ENCODE data around the gene ALK. TPM values are rescaled to one million over a fixed set of nuclear protein-coding genes. Genes with fewer than 3 reads are reported as not detected.

Gene ALK
- polyA plus RNA-seq, 2 of the 4 experiments (the other 2 are of a cell fraction) = not detected

- ATAC-seq (no peak), FAIRE-seq (no peak), DNase-seq (ENCODE audit: low read depth in 1 of 2, low spot score in 1 of 2) (no peak)
- POLR2A ChIA-PET = no interaction called here
- CTCF ChIA-PET = interaction anchor here (1.0 to 1.3 kb wide), 2 partner anchors 9 to 53 kb away, joined by 3 read pairs; no protein-coding TSS in a partner anchor
- Histone ChIP-seq H3K9me3 (no peaks in the 10 kb centered on the region), H3K27ac (no peak overlapping the region), H3K4me3 (no peak overlapping the region), H3K4me1 (no peaks in the 10 kb centered on the region), H3K4me2 (no peak overlapping the region)
- 54% methylated on average over 6 of the region's 6 CpGs for WGBS (ENCODE audit: missing lambda C conversion rate)
- no peak for TF ChIP-seq BHLHE40 (IDR thresholded peaks at IDR 0.05; ENCODE audit: low read depth, low read length)
- no peak for TF ChIP-seq GATA3 (IDR thresholded peaks at IDR 0.05; ENCODE audit: borderline replicate concordance)
- no peak for TF ChIP-seq CTCF (IDR thresholded peaks at IDR 0.05)
- no peak for TF ChIP-seq ZSCAN20 (CRISPR knock-in tag; IDR thresholded peaks at IDR 0.05)
- TF ChIP-seq CHD4 (IDR thresholded peaks at IDR 0.05; ENCODE audit: borderline replicate concordance) = no peak
- TF ChIP-seq CEBPB (IDR thresholded peaks at IDR 0.05) = no peak
- no peak for TF ChIP-seq REST (IDR thresholded peaks at IDR 0.05)
- no peak for TF ChIP-seq RFX5 (IDR thresholded peaks at IDR 0.05)
- no peak for TF ChIP-seq FOXS1 (CRISPR knock-in tag; IDR thresholded peaks at IDR 0.05)
- no peak for TF ChIP-seq NR3C1 (IDR thresholded peaks at IDR 0.05)
- TF ChIP-seq CBX8 (IDR thresholded peaks at IDR 0.05) = no peak
- TF ChIP-seq CHD2 (IDR thresholded peaks at IDR 0.05; ENCODE audit: low read length, partially characterized antibody) = no peak
- no peak for TF ChIP-seq POLR2A (IDR thresholded peaks at IDR 0.05; ENCODE audit: low read length)
Measured at GRCh38 chr2:29361231-29361630, 560.2 kb downstream of the ALK start.

- FAIRE-seq (no peak), ATAC-seq (no peak), DNase-seq (ENCODE audit: low read depth in 1 of 2, low spot score in 1 of 2) (no peak)
- H3K27ac ChIP-seq = no peak overlapping the region
- no peak overlapping the region for H3K4me2 ChIP-seq
- no peaks in the 10 kb centered on the region for H3K9me3 ChIP-seq
- TF ChIP-seq EHMT2 (IDR thresholded peaks at IDR 0.05; ENCODE audit: low read depth) (no peak), GATA3 (IDR thresholded peaks at IDR 0.05; ENCODE audit: borderline replicate concordance) (no peak), KDM1A (IDR thresholded peaks at IDR 0.05; ENCODE audit: low read depth) (no peak), ZSCAN20 (CRISPR knock-in tag; IDR thresholded peaks at IDR 0.05) (no peak), FOXS1 (CRISPR knock-in tag; IDR thresholded peaks at IDR 0.05) (no peak)
- WGBS (ENCODE audit: missing lambda C conversion rate) = 5% methylated on average over 3 of the region's 3 CpGs
- H3K4me3 ChIP-seq = no peak overlapping the region
- H3K4me1 ChIP-seq = no peaks in the 10 kb centered on the region
- ChIA-PET CTCF (interaction anchor here (1.0 to 1.8 kb wide), 4 partner anchors 10 to 52 kb away, joined by 3 to 4 read pairs (median 3); no protein-coding TSS in a partner anchor), POLR2A (no interaction called here)
Measured at GRCh38 chr2:29360016-29360784, 561.2 kb downstream of the ALK start.

GRCh38 chr2:29353403-29353991 is 567.9 kb downstream of the ALK start:
- FAIRE-seq (no peak), ATAC-seq (no peak), DNase-seq (ENCODE audit: low read depth in 1 of 2, low spot score in 1 of 2) (no peak)
- Histone ChIP-seq H3K9me3 (no peaks in the 10 kb centered on the region), H3K4me1 (no peaks in the 10 kb centered on the region), H3K27ac (no peak overlapping the region), H3K4me3 (no peak overlapping the region), H3K4me2 (no peak overlapping the region)
- POLR2A ChIA-PET = no interaction called here
- 32% methylated on average over 1 of the region's 1 CpG for WGBS (ENCODE audit: missing lambda C conversion rate)
- CTCF ChIA-PET = interaction anchor here (0.6 to 1.2 kb wide), 3 partner anchors 9 to 359 kb away, joined by 3 to 4 read pairs (median 4); no protein-coding TSS in a partner anchor
- TF ChIP-seq RFX5 (IDR thresholded peaks at IDR 0.05) = no peak
- TF ChIP-seq HES2 (IDR thresholded peaks at IDR 0.05) = no peak
- no peak for TF ChIP-seq MYC (IDR thresholded peaks at IDR 0.05; ENCODE audit: borderline replicate concordance, low read length)
- TF ChIP-seq ZNF302 (CRISPR knock-in tag; IDR thresholded peaks at IDR 0.05) = no peak
- TF ChIP-seq FOSL2 (IDR thresholded peaks at IDR 0.05) = no peak
- TF ChIP-seq FOSL2 (CRISPR knock-in tag; IDR thresholded peaks at IDR 0.05) = no peak
- no peak for TF ChIP-seq NPAS2 (CRISPR knock-in tag; IDR thresholded peaks at IDR 0.05; ENCODE audit: borderline replicate concordance)
- no peak for TF ChIP-seq JUN (IDR thresholded peaks at IDR 0.05)
- TF ChIP-seq REST (IDR thresholded peaks at IDR 0.05) = no peak
- TF ChIP-seq HOXB5 (CRISPR knock-in tag; IDR thresholded peaks at IDR 0.05) = no peak

Data from A549 (cell line).